ENCODE data around the gene HNRNPA3.
A peak's percentile ranks its signal among the peaks of the same experiment; 100 is the strongest.

Gene HNRNPA3

GRCh38 chr2:177165721-177166711 lies 46.6 kb upstream of the HNRNPA3 start (continued):
- no peak for TF ChIP-seq ZNF596 (tag by site-specific recombination; IDR thresholded peaks at IDR 0.05)
- TF ChIP-seq ZNF24 (tag by site-specific recombination; IDR thresholded peaks at IDR 0.05): no peak
- TF ChIP-seq ZNF239 (tag by site-specific recombination; IDR thresholded peaks at IDR 0.05): no peak
- no peak for TF ChIP-seq MZF1 (tag by site-specific recombination; IDR thresholded peaks at IDR 0.05; ENCODE audit: borderline replicate concordance)
- no peak for TF ChIP-seq ZNF785 (tag by site-specific recombination; IDR thresholded peaks at IDR 0.05)
- TF ChIP-seq ZNF792 (tag by site-specific recombination; IDR thresholded peaks at IDR 0.05): no peak
- no peak for TF ChIP-seq ZNF624 (tag by site-specific recombination; IDR thresholded peaks at IDR 0.05)
- no peak for TF ChIP-seq ZNF324 (tag by site-specific recombination; IDR thresholded peaks at IDR 0.05)
- TF ChIP-seq ZNF561 (tag by site-specific recombination; IDR thresholded peaks at IDR 0.05; ENCODE audit: borderline replicate concordance): no peak
- TF ChIP-seq ZNF433 (tag by site-specific recombination; IDR thresholded peaks at IDR 0.05; ENCODE audit: low read depth): no peak
- TF ChIP-seq ZNF560 (tag by site-specific recombination; IDR thresholded peaks at IDR 0.05; ENCODE audit: borderline replicate concordance): no peak
- no peak for TF ChIP-seq HOXD13 (CRISPR knock-in tag; IDR thresholded peaks at IDR 0.05; ENCODE audit: borderline replicate concordance)
- TF ChIP-seq ZNF513 (tag by site-specific recombination; IDR thresholded peaks at IDR 0.05): no peak
- no peak for TF ChIP-seq ZNF645 (tag by site-specific recombination; IDR thresholded peaks at IDR 0.05)
- TF ChIP-seq SP7 (tag by site-specific recombination; IDR thresholded peaks at IDR 0.05): peak; percentile 63
- no peak for TF ChIP-seq ZNF548 (tag by site-specific recombination; IDR thresholded peaks at IDR 0.05)
- no peak for TF ChIP-seq ZFP41 (tag by site-specific recombination; IDR thresholded peaks at IDR 0.05; ENCODE audit: borderline replicate concordance)
- TF ChIP-seq ZSCAN4 (tag by site-specific recombination; IDR thresholded peaks at IDR 0.05): no peak
- TF ChIP-seq ZNF558 (tag by site-specific recombination; IDR thresholded peaks at IDR 0.05): no peak
- no peak for TF ChIP-seq RBAK (tag by site-specific recombination; IDR thresholded peaks at IDR 0.05)
- TF ChIP-seq PBX3 (CRISPR knock-in tag; IDR thresholded peaks at IDR 0.05): no peak
- TF ChIP-seq ZBTB1 (tag by site-specific recombination; IDR thresholded peaks at IDR 0.05): no peak
- no peak for TF ChIP-seq PATZ1 (tag by site-specific recombination; IDR thresholded peaks at IDR 0.05)
- no peak for TF ChIP-seq KLF7 (tag by site-specific recombination; IDR thresholded peaks at IDR 0.05; ENCODE audit: borderline replicate concordance)
- no peak for TF ChIP-seq ZNF629 (tag by site-specific recombination; IDR thresholded peaks at IDR 0.05)
- no peak for TF ChIP-seq ZNF571 (tag by site-specific recombination; IDR thresholded peaks at IDR 0.05)
- TF ChIP-seq ZBTB49 (tag by site-specific recombination; IDR thresholded peaks at IDR 0.05; ENCODE audit: low read depth): no peak
- TF ChIP-seq ZNF626 (tag by site-specific recombination; IDR thresholded peaks at IDR 0.05): no peak
- TF ChIP-seq FEZF1 (tag by site-specific recombination; IDR thresholded peaks at IDR 0.05): peak; percentile 97
- no peak for TF ChIP-seq ZNF16 (tag by site-specific recombination; IDR thresholded peaks at IDR 0.05; ENCODE audit: low read depth)
- TF ChIP-seq ZNF157 (tag by site-specific recombination; IDR thresholded peaks at IDR 0.05): no peak
